Left ventricle myocardium inferior (tissue), 1 donor: Measurements from ENCODE around the gene ACAN. TPM values are rescaled to one million over a fixed set of nuclear protein-coding genes. Genes with fewer than 3 reads are reported as not detected.

Experiments
- DNase-seq: peaks from one replicate; pipeline ENCODE4 v3.0.0-alpha.2; 2020
- H3K27ac ChIP-seq: fragments of 200-600 bp; replicated peaks from 2 replicates; pipeline ENCODE4 v1.8.0; 2021
- H3K27me3 ChIP-seq: fragments of 200-600 bp; 2 replicates; pipeline ENCODE4 v1.8.0; 2021; ENCODE audit warnings: low read depth
- H3K36me3 ChIP-seq: fragments of 200-600 bp; 2 replicates; pipeline ENCODE4 v1.8.0; 2021
- H3K4me1 ChIP-seq: fragments of 200-600 bp; 2 replicates; pipeline ENCODE4 v1.8.0; 2021
- H3K4me3 ChIP-seq: fragments of 200-600 bp; 2 replicates; pipeline ENCODE4 v1.8.0; 2021; ENCODE audit warnings: mild to moderate bottlenecking, moderate library complexity
- H3K9me3 ChIP-seq: fragments of 200-600 bp; replicated peaks from 2 replicates; pipeline ENCODE4 v1.8.0; 2021
- intact Hi-C: fragments of 100-400 bp; cut with micrococcal nuclease; formaldehyde crosslinking; loops from one replicate; pipeline ENCODE4 v1.11.0; 2022
- total RNA-seq: library from RNA; stranded (reverse); fragmentation: NEBNext Ultra II Directional; extraction: Animal tissue kit (Norgen Biotek cat#: 25700); gene quantifications from one replicate; pipeline ENCODE4 v1.2.1, GENCODE V29; 2021
- TF ChIP-seq, protein P1 (sequence below): fragments of 200-600 bp; IDR thresholded peaks from 2 replicates; pipeline ENCODE4 v1.8.0; 2021; ENCODE audit warnings: antibody characterized with exemption, mild to moderate bottlenecking, borderline replicate concordance
- donor health status: DM: no; HTN: yes; CAD: no; lungs with severe emphysema.

Gene ACAN
- total RNA-seq, 1 donor from 2014 or later, result not detected

DNA sequence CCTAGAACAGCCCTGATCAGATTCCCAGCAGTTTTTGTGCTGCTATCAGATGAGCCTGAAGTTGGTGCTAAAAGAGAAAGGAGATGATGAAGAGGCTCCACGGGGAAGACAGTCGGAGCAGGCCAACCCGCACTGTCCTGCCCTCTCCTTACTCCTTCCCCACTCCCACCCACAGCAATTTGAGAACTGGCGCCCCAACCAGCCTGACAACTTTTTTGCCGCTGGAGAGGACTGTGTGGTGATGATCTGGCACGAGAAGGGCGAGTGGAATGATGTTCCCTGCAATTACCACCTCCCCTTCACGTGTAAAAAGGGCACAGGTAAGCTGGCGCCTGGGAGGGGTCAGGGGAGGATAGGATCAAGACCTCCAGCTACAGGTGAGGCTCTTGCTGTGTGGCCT lies 69.5 kb downstream of the ACAN start:
- no peak overlapping the region for H3K27ac ChIP-seq
- no peak for DNase-seq
- H3K4me1 ChIP-seq, result no peaks in the 10 kb centered on the region
- TF ChIP-seq, protein P1, sequence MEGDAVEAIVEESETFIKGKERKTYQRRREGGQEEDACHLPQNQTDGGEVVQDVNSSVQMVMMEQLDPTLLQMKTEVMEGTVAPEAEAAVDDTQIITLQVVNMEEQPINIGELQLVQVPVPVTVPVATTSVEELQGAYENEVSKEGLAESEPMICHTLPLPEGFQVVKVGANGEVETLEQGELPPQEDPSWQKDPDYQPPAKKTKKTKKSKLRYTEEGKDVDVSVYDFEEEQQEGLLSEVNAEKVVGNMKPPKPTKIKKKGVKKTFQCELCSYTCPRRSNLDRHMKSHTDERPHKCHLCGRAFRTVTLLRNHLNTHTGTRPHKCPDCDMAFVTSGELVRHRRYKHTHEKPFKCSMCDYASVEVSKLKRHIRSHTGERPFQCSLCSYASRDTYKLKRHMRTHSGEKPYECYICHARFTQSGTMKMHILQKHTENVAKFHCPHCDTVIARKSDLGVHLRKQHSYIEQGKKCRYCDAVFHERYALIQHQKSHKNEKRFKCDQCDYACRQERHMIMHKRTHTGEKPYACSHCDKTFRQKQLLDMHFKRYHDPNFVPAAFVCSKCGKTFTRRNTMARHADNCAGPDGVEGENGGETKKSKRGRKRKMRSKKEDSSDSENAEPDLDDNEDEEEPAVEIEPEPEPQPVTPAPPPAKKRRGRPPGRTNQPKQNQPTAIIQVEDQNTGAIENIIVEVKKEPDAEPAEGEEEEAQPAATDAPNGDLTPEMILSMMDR, result no peak
- intact Hi-C loops, result no loop called here
- no peak overlapping the region for H3K4me3 ChIP-seq
- no peaks in the 10 kb centered on the region for H3K36me3 ChIP-seq
- no peaks in the 10 kb centered on the region for H3K9me3 ChIP-seq
- H3K27me3 ChIP-seq, result peaks cover 46% of the 10 kb centered on the region

DNA sequence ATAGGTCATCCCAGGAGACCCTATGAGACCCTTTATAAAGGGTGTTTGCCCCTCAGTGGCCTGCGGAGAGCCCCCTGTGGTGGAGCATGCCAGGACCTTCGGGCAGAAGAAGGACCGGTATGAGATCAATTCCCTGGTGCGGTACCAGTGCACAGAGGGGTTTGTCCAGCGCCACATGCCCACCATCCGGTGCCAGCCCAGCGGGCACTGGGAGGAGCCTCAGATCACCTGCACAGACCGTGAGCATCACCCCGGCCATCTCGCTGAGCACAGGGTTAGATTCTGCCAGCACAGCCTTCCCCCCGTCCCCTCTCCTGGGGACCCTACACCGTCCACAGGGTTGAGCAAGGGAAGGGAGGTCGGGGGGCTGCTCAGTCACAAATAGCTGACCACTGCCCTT lies 70.5 kb downstream of the ACAN start:
- Histone ChIP-seq H3K27me3 (peaks cover 41% of the 10 kb centered on the region), H3K36me3 (no peaks in the 10 kb centered on the region), H3K27ac (no peak overlapping the region), H3K4me1 (no peaks in the 10 kb centered on the region), H3K4me3 (no peak overlapping the region), H3K9me3 (no peaks in the 10 kb centered on the region)
- intact Hi-C loops, result no loop called here
- TF ChIP-seq, protein P1, result no peak
- DNase-seq, result no peak

DNA sequence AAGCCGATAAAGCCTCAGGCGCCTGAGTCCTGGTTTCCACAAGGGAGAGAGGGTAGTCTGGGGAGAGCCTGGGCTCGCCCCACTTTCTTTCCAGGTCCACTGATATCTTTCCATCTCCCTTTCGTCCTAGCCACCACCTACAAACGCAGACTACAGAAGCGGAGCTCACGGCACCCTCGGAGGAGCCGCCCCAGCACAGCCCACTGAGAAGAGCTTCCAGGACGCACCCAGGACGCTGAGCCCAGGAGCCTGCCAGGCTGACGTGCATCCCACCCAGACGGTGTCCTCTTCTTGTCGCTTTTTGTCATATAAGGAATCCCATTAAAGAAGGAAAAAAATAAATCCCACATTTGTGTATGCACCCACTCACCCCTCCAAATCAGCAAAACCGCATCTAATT lies 71.0 kb downstream of the ACAN start:
- Histone ChIP-seq H3K4me3 (no peak overlapping the region), H3K9me3 (no peaks in the 10 kb centered on the region), H3K36me3 (no peaks in the 10 kb centered on the region), H3K4me1 (no peaks in the 10 kb centered on the region), H3K27ac (no peak overlapping the region), H3K27me3 (peaks cover 39% of the 10 kb centered on the region)
- no peak for DNase-seq
- intact Hi-C loops, result no loop called here
- TF ChIP-seq, protein P1, result no peak

DNA sequence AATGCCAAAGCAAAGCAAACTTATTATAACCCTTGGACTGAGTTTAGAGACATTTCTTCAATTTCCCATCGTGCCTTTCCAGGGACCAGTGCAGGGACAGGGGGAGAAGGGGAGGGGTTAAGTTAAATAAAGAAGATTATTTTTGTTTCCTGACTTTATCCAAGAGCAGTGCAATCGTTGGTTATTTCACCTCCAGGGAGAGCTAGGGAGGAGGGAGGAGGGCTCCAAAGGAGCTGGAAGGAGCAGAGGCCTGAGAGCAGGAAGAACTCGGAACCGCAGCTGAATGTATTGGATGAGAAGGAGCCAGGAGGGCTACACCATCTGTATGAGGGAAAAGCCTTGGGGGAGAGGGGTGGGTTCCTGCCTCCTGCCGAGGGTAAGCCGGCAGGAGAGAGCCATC lies 71.4 kb downstream of the ACAN start:
- Histone ChIP-seq H3K27me3 (peaks cover 35% of the 10 kb centered on the region), H3K4me1 (no peaks in the 10 kb centered on the region), H3K9me3 (no peaks in the 10 kb centered on the region), H3K4me3 (no peak overlapping the region), H3K27ac (no peak overlapping the region), H3K36me3 (no peaks in the 10 kb centered on the region)
- no peak for DNase-seq
- TF ChIP-seq, protein P1, result no peak
- intact Hi-C loops, result no loop called here

DNA sequence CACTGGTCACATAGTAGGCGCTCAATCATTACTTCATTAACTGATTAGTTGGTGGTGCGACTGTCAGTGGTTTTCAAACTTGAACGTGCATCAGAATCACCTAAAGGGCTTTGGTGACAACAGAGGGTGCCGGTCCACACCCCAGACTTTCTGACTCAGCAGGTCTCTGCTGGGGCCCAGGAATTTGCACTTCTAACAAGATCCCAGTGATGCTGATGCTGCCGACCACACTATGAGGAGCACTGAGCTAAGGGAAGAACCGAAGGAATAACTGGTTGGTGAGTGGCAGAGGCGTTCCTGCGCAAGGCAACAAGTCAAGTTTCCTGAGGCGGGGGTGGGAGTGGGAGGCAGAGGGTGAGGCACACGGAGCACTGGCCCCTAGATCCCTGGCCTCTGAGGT lies 73.3 kb downstream of the ACAN start:
- no peaks in the 10 kb centered on the region for H3K4me1 ChIP-seq
- peaks cover 22% of the 10 kb centered on the region for H3K27me3 ChIP-seq
- no peaks in the 10 kb centered on the region for H3K9me3 ChIP-seq
- H3K4me3 ChIP-seq, result no peak overlapping the region
- intact Hi-C loops, result no loop called here
- no peaks in the 10 kb centered on the region for H3K36me3 ChIP-seq
- DNase-seq, result no peak
- TF ChIP-seq, protein P1, result no peak
- no peak overlapping the region for H3K27ac ChIP-seq

DNA sequence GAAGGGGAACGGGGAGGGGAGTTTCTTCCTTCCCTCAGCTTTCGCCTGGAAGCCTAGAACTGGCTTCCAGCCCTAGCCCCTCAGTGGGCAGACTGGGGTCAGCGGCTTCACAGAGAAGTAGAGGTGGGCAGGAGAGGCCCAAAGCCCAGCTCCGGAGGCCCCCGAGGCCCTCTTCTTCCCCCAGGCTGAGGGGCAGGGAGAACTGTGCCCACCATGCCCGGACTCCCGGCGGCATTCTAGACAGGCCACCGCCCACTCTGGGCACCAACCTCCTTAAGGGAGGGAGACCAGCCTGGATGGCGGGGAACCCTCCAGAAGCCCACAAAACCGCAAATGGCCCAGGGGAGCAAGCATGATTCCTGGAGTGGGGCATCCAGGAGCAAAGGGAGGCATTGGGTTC lies 74.2 kb downstream of the ACAN start:
- no peaks in the 10 kb centered on the region for H3K9me3 ChIP-seq
- TF ChIP-seq, protein P1, result no peak
- no peak overlapping the region for H3K4me3 ChIP-seq
- no peak overlapping the region for H3K27ac ChIP-seq
- no peak for DNase-seq
- no peaks in the 10 kb centered on the region for H3K36me3 ChIP-seq
- H3K4me1 ChIP-seq, result no peaks in the 10 kb centered on the region
- peaks cover 15% of the 10 kb centered on the region for H3K27me3 ChIP-seq
- intact Hi-C loops, result no loop called here
